ENCODE measurements around the gene TRIM51G.
"Not testable (repeated sequence)": the region's sequence is repeated elsewhere in the genome, so short reads cannot be mapped to it uniquely, and the experiment has no call there.

TRIM51G gene

GRCh38 chr11:48983785-48984184, at the start of gene TRIM51G:
TRIM51G (minus strand) TSS chr11:48983885; CDS start chr11:48981695, 2,190 bp downstream.
- not testable (repeated sequence) for DNase-seq (ENCODE audit: low read depth, low spot score)

DNA sequence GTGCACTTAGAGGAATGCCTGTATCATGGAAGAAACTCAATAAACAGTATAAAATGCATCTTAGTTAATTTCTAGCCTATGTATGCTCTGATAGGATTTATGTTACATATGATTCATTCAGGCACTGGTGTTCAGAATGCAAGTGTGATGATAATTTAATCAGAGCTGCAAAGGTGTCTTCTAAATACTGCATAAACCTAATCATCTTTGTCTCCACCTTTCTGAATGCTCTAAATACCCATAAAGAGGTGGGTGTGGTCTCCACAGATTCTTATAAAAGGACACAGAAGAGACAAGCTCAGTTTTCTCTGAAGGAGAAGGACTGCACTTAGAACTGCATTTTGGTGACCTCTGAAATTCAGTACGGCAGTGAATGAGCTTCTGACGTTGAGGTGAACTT, 44.8 kb upstream of the TRIM51G start, which contains the start of gene TRIM49B:
TRIM49B (plus strand) TSS at position 301 of the 400 bp plus-strand sequence. CDS start 2,777 bp downstream, outside the sequence.
- DNase-seq (ENCODE audit: low read depth, low spot score), result not testable (repeated sequence)

GRCh38 chr11:48968592-48968991, 15.1 kb downstream of the TRIM51G start:
- not testable (repeated sequence) for DNase-seq (ENCODE audit: low read depth, low spot score)

DNA sequence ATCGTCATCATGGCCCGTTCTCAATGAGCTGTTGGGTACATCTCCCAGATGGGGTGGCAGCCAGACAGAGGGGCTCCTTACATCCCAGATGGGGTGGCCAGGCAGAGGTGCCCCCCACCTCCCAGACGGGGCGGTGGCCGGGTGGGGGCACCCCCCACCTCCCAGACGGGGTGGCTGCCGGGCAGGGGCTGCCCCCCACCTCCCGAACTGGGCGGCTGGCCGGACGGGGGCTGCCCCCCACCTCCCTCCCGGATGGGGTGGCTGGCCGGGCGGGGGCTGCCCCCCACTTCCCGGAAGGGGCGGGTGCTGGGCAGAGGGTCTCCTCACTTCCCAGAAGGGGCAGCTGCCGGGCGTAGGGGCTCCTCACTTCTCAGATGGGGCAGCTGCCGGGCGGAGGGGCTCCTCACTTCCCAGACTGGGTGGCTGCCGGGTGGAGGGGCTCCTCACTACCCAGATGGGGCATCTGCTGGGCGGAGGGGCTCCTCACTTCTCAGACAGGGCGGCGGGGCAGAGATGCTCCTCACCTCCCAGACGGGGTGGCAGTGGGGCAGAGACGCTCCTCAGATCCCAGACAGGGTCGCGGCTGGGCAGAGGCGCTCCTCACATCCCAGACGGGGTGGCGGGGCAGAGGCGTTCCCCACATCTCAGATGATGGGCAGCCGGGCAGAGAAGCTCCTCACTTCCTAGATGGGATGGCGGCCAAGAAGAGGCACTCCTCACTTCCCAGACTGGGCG, 28.2 kb downstream of the TRIM51G start:
- DNase-seq (ENCODE audit: low read depth, low spot score), result not testable (repeated sequence)

DNA sequence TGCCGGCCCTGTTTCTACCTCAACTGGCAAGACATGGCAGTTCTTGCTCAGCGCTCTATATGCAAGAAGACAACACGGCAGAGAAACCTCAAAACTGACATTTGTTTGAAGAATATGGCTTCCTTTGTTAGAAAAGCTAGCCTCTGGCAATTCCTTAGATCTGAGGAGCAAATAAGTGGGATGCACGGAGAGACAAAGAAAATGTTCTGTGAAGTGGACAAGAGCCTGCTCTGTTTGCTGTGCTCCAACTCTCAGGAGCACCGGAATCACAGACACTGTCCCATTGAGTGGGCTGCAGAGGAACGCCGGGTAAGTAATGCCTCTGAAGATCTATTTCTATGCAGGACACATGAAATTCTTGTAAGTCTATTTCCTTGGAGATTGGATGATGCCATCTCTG, 37.9 kb downstream of the TRIM51G start:
- not testable (repeated sequence) for DNase-seq (ENCODE audit: low read depth, low spot score)
